Natural killer cell treated with Interleukin-12 subunit alpha and Interleukin-12 subunit beta and Interleukin-15 and Interleukin-18, amount 100 ng/mL, for 72 hours (primary cell): Measurements from ENCODE around the gene TNFRSF18. TPM values are rescaled to one million over a fixed set of nuclear protein-coding genes. Genes with fewer than 3 reads are reported as not detected.

Experiments
- ATAC-seq, 2 donors: fragments of 150-1000 bp; cut with Tn5 transposase in 1 of 2; sonication (Bioruptor Pico), chemical (Tn5 transposase) in 1 of 2; 2 replicates each; pipeline ENCODE4 v1.10.0; 2021
- DNase-seq: peaks from one replicate; pipeline ENCODE4 v3.0.0; 2022; ENCODE audit warnings: low spot score
- H3K27ac Mint-ChIP-seq, 2 donors: 1 replicate in 1 of 2; 2 replicates in 1 of 2; pipeline ENCODE4 v1.8.0; 2022; ENCODE audit warnings: mixed read lengths in 2 of 2, mild to moderate bottlenecking in 1 of 2, moderate library complexity in 1 of 2
- H3K27me3 Mint-ChIP-seq, 2 donors: 1 replicate in 1 of 2; 2 replicates in 1 of 2; pipeline ENCODE4 v1.8.0; 2022; ENCODE audit warnings: mixed read lengths in 2 of 2
- H3K36me3 Mint-ChIP-seq: one replicate; pipeline ENCODE4 v1.8.0; 2022; ENCODE audit warnings: mixed read lengths
- H3K4me1 Mint-ChIP-seq, 2 donors: 1 replicate in 1 of 2; 2 replicates in 1 of 2; pipeline ENCODE4 v1.8.0; 2022; ENCODE audit warnings: low read depth in 2 of 2, mixed read lengths in 2 of 2, mild to moderate bottlenecking in 1 of 2
- H3K4me3 Mint-ChIP-seq: one replicate; pipeline ENCODE4 v1.8.0; 2022; ENCODE audit warnings: mixed read lengths
- H3K9me3 Mint-ChIP-seq: 2 replicates; pipeline ENCODE4 v1.8.0; 2022; ENCODE audit warnings: mixed read lengths
- total RNA-seq, 2 donors: library from RNA; stranded (reverse); gene quantifications; one replicate each; pipeline ENCODE4 v1.2.3, GENCODE V29; 2022

Gene TNFRSF18
- total RNA-seq, 2 donors from 2014 or later = 295 to 591 TPM

- Mint-ChIP-seq H3K36me3 (no peaks in the 10 kb centered on the region), H3K27me3 (no peaks in the 10 kb centered on the region), H3K9me3 (no peaks in the 10 kb centered on the region), H3K4me1 (peaks cover 5 to 6% of the 10 kb centered on the region in 2 donors), H3K27ac (no peak overlapping the region), H3K4me3 (no peak overlapping the region)
- ATAC-seq (no peak), DNase-seq (no peak)
Observed at GRCh38 chr1:1164701-1165451, 41.5 kb downstream of the TNFRSF18 start.

- Mint-ChIP-seq H3K27me3 (no peaks in the 10 kb centered on the region), H3K36me3 (no peaks in the 10 kb centered on the region), H3K4me3 (no peak overlapping the region), H3K4me1 (peaks cover 5 to 6% of the 10 kb centered on the region in 2 donors), H3K27ac (peak overlapping the region; percentile 41 to 43), H3K9me3 (no peaks in the 10 kb centered on the region)
- DNase-seq (no peak), ATAC-seq (no peak)
Observed at GRCh38 chr1:1164361-1164700, 42.1 kb downstream of the TNFRSF18 start.

GRCh38 chr1:1163538-1164070 is 42.8 kb downstream of the TNFRSF18 start:
- Mint-ChIP-seq H3K27ac (peak overlapping the region; percentile 41 to 43), H3K4me3 (no peak overlapping the region), H3K4me1 (peaks cover 5 to 6% of the 10 kb centered on the region in 2 donors), H3K27me3 (no peaks in the 10 kb centered on the region), H3K36me3 (no peaks in the 10 kb centered on the region), H3K9me3 (no peaks in the 10 kb centered on the region)
- DNase-seq = peak; percentile 60
- no peak for ATAC-seq

- Mint-ChIP-seq H3K27ac (no peak overlapping the region), H3K9me3 (no peaks in the 10 kb centered on the region), H3K4me1 (peaks cover 5 to 6% of the 10 kb centered on the region in 2 donors), H3K4me3 (no peak overlapping the region), H3K36me3 (no peaks in the 10 kb centered on the region), H3K27me3 (no peaks in the 10 kb centered on the region)
- ATAC-seq (no peak), DNase-seq (no peak)
Observed at GRCh38 chr1:1162597-1163537, 43.5 kb downstream of the TNFRSF18 start.

- ATAC-seq = no peak
Observed at GRCh38 chr1:1161683-1162079, 44.7 kb downstream of the TNFRSF18 start.

GRCh38 chr1:1161078-1161682 is 45.2 kb downstream of the TNFRSF18 start:
- H3K4me1 Mint-ChIP-seq = peaks cover 5 to 9% of the 10 kb centered on the region in 2 donors
- H3K4me3 Mint-ChIP-seq = no peak overlapping the region

More at GRCh38 chr1:1161683-1162079, 44.7 kb downstream of the TNFRSF18 start:
- Mint-ChIP-seq H3K27me3 (no peaks in the 10 kb centered on the region), H3K27ac (no peak overlapping the region), H3K4me1 (peaks cover 5 to 6% of the 10 kb centered on the region in 2 donors), H3K9me3 (no peaks in the 10 kb centered on the region), H3K36me3 (no peaks in the 10 kb centered on the region), H3K4me3 (no peak overlapping the region)
- no peak for DNase-seq

GRCh38 chr1:1160281-1160930 is 46.0 kb downstream of the TNFRSF18 start:
- no peak overlapping the region for H3K4me3 Mint-ChIP-seq
- H3K36me3 Mint-ChIP-seq = no peaks in the 10 kb centered on the region
- DNase-seq (no peak), ATAC-seq (no peak)
- no peak overlapping the region for H3K27ac Mint-ChIP-seq
- H3K9me3 Mint-ChIP-seq = peaks cover under 1% of the 10 kb centered on the region
- no peaks in the 10 kb centered on the region for H3K27me3 Mint-ChIP-seq
- peaks cover 0 to 4% of the 10 kb centered on the region in 2 donors for H3K4me1 Mint-ChIP-seq

More at GRCh38 chr1:1161078-1161682, 45.2 kb downstream of the TNFRSF18 start:
- no peaks in the 10 kb centered on the region for H3K36me3 Mint-ChIP-seq
- no peaks in the 10 kb centered on the region for H3K27me3 Mint-ChIP-seq
- H3K27ac Mint-ChIP-seq = no peak overlapping the region
- no peaks in the 10 kb centered on the region for H3K9me3 Mint-ChIP-seq
- DNase-seq = no peak
- no peak for ATAC-seq

GRCh38 chr1:1157914-1158710 is 48.3 kb downstream of the TNFRSF18 start:
- H3K27ac Mint-ChIP-seq = peak overlapping the region; percentile 50 to 51

GRCh38 chr1:1157426-1157913 is 48.9 kb downstream of the TNFRSF18 start:
- Mint-ChIP-seq H3K27me3 (no peaks in the 10 kb centered on the region), H3K4me3 (peak overlapping the region; percentile 53), H3K4me1 (peaks cover 17 to 20% of the 10 kb centered on the region in 2 donors), H3K27ac (peak overlapping the region; percentile 50 to 51), H3K9me3 (peaks cover 17% of the 10 kb centered on the region), H3K36me3 (peaks cover 19% of the 10 kb centered on the region)
- peak; percentile 74 to 87 for ATAC-seq
- peak; percentile 86 for DNase-seq

More at GRCh38 chr1:1157914-1158710, 48.3 kb downstream of the TNFRSF18 start:
- H3K9me3 Mint-ChIP-seq = peaks cover 10% of the 10 kb centered on the region
- peaks cover 13% of the 10 kb centered on the region for H3K36me3 Mint-ChIP-seq
- DNase-seq (no peak), ATAC-seq (peak; percentile 69 to 72)
- peaks cover 13% of the 10 kb centered on the region in 2 donors for H3K4me1 Mint-ChIP-seq
- H3K27me3 Mint-ChIP-seq = no peaks in the 10 kb centered on the region
- peak overlapping the region; percentile 25 for H3K4me3 Mint-ChIP-seq

- peak in 1 of 2 donors; percentile 2 for ATAC-seq
- peaks cover 20% of the 10 kb centered on the region for H3K9me3 Mint-ChIP-seq
- H3K4me1 Mint-ChIP-seq = peaks cover 20 to 23% of the 10 kb centered on the region in 2 donors
- H3K4me3 Mint-ChIP-seq = peak overlapping the region; percentile 54
- DNase-seq = no peak
- H3K27me3 Mint-ChIP-seq = no peaks in the 10 kb centered on the region
- H3K36me3 Mint-ChIP-seq = peaks cover 21% of the 10 kb centered on the region
- H3K27ac Mint-ChIP-seq = peak overlapping the region; percentile 50 to 51
Observed at GRCh38 chr1:1157033-1157365, 49.4 kb downstream of the TNFRSF18 start.

- peak overlapping the region; percentile 50 to 51 for H3K27ac Mint-ChIP-seq
- no peaks in the 10 kb centered on the region for H3K27me3 Mint-ChIP-seq
- no peak for ATAC-seq
- peaks cover 20% of the 10 kb centered on the region for H3K9me3 Mint-ChIP-seq
- peaks cover 20 to 23% of the 10 kb centered on the region in 2 donors for H3K4me1 Mint-ChIP-seq
- no peak for DNase-seq
- peak overlapping the region; percentile 54 for H3K4me3 Mint-ChIP-seq
- H3K36me3 Mint-ChIP-seq = peaks cover 21% of the 10 kb centered on the region
Observed at GRCh38 chr1:1156140-1157032, 50.0 kb downstream of the TNFRSF18 start.
